A673 (cell line): ENCODE results near the gene KRT8.

Experiments used
- EZH2 ChIP-seq: fragments of 200-600 bp; sonication (generic); IDR thresholded peaks from 2 replicates; pipeline ENCODE4 v1.6.1; 2017; ENCODE audit warnings: borderline replicate concordance, low read depth, mild to moderate bottlenecking, mixed read lengths, antibody characterized with exemption, low read length; ENCODE audit not compliant: poor library complexity, severe bottlenecking
- TF ChIP-seq, protein P1 (sequence below): fragments of 300-800, 200-600 bp; sonication (generic); conservative IDR thresholded peaks from 2 replicates; pipeline ENCODE4 v1.5.1; 2017; ENCODE audit warnings: low read depth, mild to moderate bottlenecking, antibody characterized with exemption, low read length, moderate library complexity, mixed read lengths

DNA sequence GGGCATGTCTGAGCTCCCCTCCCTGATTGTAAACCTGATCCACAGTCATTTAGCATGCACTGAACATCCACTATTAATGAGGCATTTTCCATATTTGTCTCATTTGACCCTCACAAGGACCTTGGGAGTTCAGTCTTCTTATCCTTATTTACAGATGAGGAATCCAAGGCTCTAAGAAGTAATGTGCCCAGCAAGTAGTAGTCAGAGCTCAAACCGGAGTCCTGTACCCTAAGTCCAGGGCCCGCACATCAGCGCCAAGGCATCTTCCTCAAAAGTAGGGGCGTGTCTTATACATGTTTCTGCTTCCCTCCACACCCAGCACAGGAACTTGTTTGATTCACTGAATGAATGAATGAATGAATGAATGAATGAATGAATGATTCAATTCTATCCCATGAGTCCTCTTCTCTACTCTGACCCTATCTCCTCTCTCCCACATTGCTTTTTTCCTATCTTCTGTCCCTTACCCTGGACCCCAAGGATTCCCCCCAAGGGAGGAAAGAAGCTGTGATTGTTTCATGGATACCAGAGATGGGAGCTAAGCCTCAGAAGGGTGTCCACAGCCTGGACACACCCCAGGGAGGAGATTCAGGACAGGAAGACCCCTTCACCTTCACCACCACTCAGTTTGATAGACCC, 21.8 kb upstream of the KRT8 start:
- TF ChIP-seq, protein P1, sequence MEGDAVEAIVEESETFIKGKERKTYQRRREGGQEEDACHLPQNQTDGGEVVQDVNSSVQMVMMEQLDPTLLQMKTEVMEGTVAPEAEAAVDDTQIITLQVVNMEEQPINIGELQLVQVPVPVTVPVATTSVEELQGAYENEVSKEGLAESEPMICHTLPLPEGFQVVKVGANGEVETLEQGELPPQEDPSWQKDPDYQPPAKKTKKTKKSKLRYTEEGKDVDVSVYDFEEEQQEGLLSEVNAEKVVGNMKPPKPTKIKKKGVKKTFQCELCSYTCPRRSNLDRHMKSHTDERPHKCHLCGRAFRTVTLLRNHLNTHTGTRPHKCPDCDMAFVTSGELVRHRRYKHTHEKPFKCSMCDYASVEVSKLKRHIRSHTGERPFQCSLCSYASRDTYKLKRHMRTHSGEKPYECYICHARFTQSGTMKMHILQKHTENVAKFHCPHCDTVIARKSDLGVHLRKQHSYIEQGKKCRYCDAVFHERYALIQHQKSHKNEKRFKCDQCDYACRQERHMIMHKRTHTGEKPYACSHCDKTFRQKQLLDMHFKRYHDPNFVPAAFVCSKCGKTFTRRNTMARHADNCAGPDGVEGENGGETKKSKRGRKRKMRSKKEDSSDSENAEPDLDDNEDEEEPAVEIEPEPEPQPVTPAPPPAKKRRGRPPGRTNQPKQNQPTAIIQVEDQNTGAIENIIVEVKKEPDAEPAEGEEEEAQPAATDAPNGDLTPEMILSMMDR = no peak
- TF ChIP-seq EZH2 = no peak
